HEK293 (cell line): ENCODE measurements around the gene SIDT1.

Source experiments
- CTCF ChIP-seq: fragments of 450-650 bp; formaldehyde crosslinking; IDR thresholded peaks from 2 replicates; pipeline ENCODE4 v1.5.1; 2016; ENCODE audit warnings: missing biosample characterization, missing genetic modification characterization
- KLF10 ChIP-seq: fragments of 450-650 bp; IDR thresholded peaks from 2 replicates; pipeline ENCODE4 v1.5.1; 2018; ENCODE audit warnings: missing biosample characterization, mild to moderate bottlenecking, missing genetic modification characterization
- TSHZ1 ChIP-seq: fragments of 450-650 bp; formaldehyde crosslinking; IDR thresholded peaks from 2 replicates; pipeline ENCODE4 v1.5.1; 2016; ENCODE audit warnings: missing biosample characterization, missing genetic modification characterization, borderline replicate concordance
- YY1 ChIP-seq: fragments of 450-650 bp; formaldehyde crosslinking; IDR thresholded peaks from 2 replicates; pipeline ENCODE4 v1.5.1; 2018; ENCODE audit warnings: missing biosample characterization, missing genetic modification characterization
- ZBTB48 ChIP-seq: fragments of 450-650 bp; formaldehyde crosslinking; IDR thresholded peaks from 2 replicates; pipeline ENCODE4 v1.5.1; 2016; ENCODE audit warnings: missing biosample characterization, missing genetic modification characterization
- ZBTB7A ChIP-seq: fragments of 450-650 bp; formaldehyde crosslinking; IDR thresholded peaks from 2 replicates; pipeline ENCODE4 v1.5.1; 2016; ENCODE audit warnings: low read depth, missing biosample characterization, missing genetic modification characterization
- ZNF221 ChIP-seq: fragments of 450-650 bp; formaldehyde crosslinking; IDR thresholded peaks from 2 replicates; pipeline ENCODE4 v1.5.1; 2017; ENCODE audit warnings: missing biosample characterization, missing genetic modification characterization, borderline replicate concordance
- ZNF561 ChIP-seq: fragments of 450-650 bp; IDR thresholded peaks from 2 replicates; pipeline ENCODE4 v1.5.1; 2018; ENCODE audit warnings: missing biosample characterization, missing genetic modification characterization, borderline replicate concordance
- ZNF658 ChIP-seq: fragments of 450-650 bp; formaldehyde crosslinking; IDR thresholded peaks from 2 replicates; pipeline ENCODE4; 2016; ENCODE audit warnings: missing biosample characterization, missing genetic modification characterization
- ZNF785 ChIP-seq: fragments of 450-650 bp; formaldehyde crosslinking; IDR thresholded peaks from 2 replicates; pipeline ENCODE4 v1.5.1; 2016; ENCODE audit warnings: missing biosample characterization, missing genetic modification characterization
- ZNF792 ChIP-seq: fragments of 450-650 bp; formaldehyde crosslinking; IDR thresholded peaks from 2 replicates; pipeline ENCODE4 v1.5.1; 2016; ENCODE audit warnings: missing biosample characterization, missing genetic modification characterization

GRCh38 chr3:113560831-113561623 lies 28.7 kb downstream of the SIDT1 start:
- TF ChIP-seq CTCF (no peak), KLF10 (tag by site-specific recombination) (no peak), ZBTB7A (tag by site-specific recombination) (no peak), ZNF221 (tag by site-specific recombination) (no peak), ZNF792 (no peak), YY1 (tag by site-specific recombination) (no peak), ZNF561 (no peak), ZNF785 (tag by site-specific recombination) (no peak), TSHZ1 (no peak), ZNF658 (tag by site-specific recombination) (no peak), ZBTB48 (tag by site-specific recombination) (no peak)
